C4-2B (cell line): ENCODE results near the gene TMEM135.

Experiments
- H3K27ac ChIP-seq: fragments of 450-650 bp; 2 replicates; pipeline ENCODE4 v1.5.1; 2017
- CTCF ChIP-seq: fragments of 450-650 bp; conservative IDR thresholded peaks from 2 replicates; pipeline ENCODE4 v1.5.1; 2017; ENCODE audit warnings: mild to moderate bottlenecking
- ZFX ChIP-seq: fragments of 450-650 bp; IDR thresholded peaks from 2 replicates; pipeline ENCODE4 v1.6.1; 2017

The TMEM135 gene

GRCh38 chr11:86996953-86997570, 40.7 kb upstream of the TMEM135 start:
- TF ChIP-seq CTCF, result no peak
- no peak for TF ChIP-seq ZFX
- H3K27ac ChIP-seq, result no peak overlapping the region

DNA sequence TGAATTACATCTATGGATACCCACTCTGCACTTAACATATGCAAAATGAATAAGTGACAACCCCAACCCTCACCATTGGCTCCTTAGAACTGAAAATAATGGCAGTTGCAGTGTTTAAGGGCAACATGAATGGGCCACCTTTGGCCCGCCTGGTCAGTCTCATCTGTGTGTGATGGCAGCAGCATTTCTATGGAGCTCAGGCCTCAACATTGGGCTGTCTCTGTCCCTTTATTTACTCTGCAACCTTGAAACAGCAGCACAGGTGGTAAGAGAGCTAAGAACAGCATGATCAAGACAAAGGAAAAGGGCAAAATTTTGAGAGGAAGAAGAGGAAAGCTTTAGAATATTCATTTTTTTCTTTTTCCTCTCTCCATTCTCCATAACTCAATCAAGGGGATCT, 38.3 kb upstream of the TMEM135 start:
- no peak for TF ChIP-seq ZFX
- no peak for TF ChIP-seq CTCF
- H3K27ac ChIP-seq, result peak overlapping the region; percentile 65; the same call in 1 of the 2 replicates

DNA sequence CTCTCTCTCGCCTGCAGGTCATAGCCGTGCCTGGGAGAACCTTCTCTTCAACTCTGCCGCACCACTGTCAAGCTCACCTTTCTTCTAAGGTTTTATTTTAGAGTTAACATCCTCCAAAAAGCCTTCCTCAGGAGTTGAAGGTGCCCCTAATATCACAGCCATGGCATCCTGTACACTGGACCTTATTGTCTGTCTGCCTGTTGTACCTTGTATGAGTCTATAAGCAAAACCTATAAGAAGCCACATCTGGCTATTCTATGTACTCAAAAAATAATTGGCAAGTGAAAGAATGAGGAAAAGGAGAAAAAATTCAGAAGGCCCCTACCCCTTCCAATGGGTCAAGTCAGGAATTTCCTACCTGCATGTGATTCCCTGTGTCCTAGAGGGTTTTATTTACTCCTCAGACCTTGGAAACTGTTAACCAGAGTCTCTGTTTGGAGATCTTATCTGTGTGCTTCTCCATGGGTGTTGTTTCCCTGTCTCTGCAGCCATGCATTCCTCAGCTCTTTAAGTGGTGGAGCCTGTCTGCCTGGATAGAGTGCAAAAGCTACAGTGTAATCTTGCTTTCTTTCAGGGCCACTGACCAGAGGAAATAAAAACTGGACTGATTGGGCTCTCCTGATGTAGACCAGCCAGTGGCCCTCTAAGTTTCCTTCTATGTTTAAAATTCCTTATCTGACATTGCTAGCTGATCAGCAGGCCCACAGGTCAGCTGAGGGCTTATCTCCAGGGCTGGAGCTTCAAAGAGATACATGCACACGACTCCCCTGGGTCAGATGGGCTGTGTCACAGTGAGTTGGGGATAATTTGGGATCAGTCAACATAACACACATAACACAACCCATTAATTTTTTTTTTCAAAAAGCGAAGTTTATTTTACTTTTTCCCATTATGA, 37.6 kb upstream of the TMEM135 start:
- peak overlapping the region; percentile 65; the same call in 1 of the 2 replicates for H3K27ac ChIP-seq
- no peak for TF ChIP-seq ZFX
- TF ChIP-seq CTCF, result no peak

GRCh38 chr11:87002918-87003317, 34.8 kb upstream of the TMEM135 start:
- TF ChIP-seq CTCF, result no peak
- TF ChIP-seq ZFX, result no peak
- H3K27ac ChIP-seq, result no peak overlapping the region

- H3K27ac ChIP-seq, result peak overlapping the region; percentile 87
Observed at GRCh38 chr11:87004281-87004680, 33.5 kb upstream of the TMEM135 start.

DNA sequence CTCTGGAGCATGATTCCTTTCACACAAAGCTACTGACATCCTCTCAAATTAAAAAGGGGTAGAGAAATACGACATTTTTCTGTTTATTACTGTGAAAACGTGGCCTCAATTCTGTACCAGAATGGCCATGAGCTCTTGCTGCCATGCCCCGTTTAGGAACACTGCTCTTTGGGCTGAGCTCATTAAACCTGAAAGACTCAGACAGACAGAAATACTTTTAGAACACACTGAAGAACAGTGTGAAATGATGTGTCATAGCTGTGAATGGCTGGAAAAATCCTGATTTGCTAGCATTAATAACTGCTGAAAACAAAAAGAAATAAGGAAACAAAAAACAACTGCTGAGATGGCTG, 32.2 kb upstream of the TMEM135 start:
- TF ChIP-seq ZFX (no peak), CTCF (no peak)
- peak overlapping the region; percentile 87; the same call in 1 of the 2 replicates for H3K27ac ChIP-seq

DNA sequence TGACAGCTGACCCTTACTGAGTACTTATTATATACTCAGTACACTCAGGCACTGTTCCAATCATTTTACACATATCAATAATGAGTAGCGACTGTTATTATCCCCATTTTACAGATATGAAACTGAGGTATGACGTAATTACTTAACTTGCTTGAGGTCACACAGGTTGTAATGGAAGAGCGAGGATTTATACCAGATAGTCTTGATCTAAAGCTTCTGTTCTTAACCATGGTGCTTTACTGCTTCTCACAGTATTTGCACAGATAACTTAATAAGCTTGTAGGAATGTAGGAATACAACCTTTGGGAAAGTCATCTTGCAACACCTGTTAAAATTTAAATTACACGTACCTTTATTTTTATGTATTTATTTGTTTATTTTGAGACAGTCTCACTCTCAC, 31.7 kb upstream of the TMEM135 start:
- peak overlapping the region; percentile 87 for H3K27ac ChIP-seq
- no peak for TF ChIP-seq ZFX
- no peak for TF ChIP-seq CTCF

- TF ChIP-seq CTCF (no peak), ZFX (no peak)
- no peak overlapping the region for H3K27ac ChIP-seq
Observed at GRCh38 chr11:87007963-87008362, 29.8 kb upstream of the TMEM135 start.
